Activated T-cell treated with anti-CD3 and anti-CD28 coated beads for 48 hours (primary cell): Measurements from ENCODE around the gene AP2M1.
"Not testable (repeated sequence)": the region's sequence is repeated elsewhere in the genome, so short reads cannot be mapped to it uniquely, and the experiment has no call there.

ENCODE experiments used
- DNase-seq: peaks from one replicate; pipeline ENCODE4 v3.0.0-alpha.2; 2020; ENCODE audit warnings: low read depth

AP2M1 gene

DNA sequence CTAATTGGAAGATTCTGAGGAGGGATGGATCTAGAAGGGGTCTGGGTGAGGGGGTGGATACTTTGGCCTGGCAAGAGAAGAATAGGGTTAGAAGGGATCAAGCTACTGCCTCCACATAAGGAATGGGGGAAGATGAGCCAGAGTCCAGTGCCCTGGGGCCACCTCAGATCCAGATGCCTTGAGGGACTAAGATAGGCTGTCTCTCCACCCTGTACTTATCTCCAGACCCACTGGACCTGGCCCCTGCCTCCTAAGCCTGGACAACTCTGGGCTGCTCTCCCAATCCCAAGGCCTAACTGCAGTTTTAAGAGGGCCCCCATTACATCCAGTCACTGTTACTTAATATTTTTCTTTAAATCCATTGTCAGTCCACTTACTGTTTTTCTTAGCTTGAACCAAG lies 17.4 kb upstream of the AP2M1 start:
- no peak for DNase-seq

DNA sequence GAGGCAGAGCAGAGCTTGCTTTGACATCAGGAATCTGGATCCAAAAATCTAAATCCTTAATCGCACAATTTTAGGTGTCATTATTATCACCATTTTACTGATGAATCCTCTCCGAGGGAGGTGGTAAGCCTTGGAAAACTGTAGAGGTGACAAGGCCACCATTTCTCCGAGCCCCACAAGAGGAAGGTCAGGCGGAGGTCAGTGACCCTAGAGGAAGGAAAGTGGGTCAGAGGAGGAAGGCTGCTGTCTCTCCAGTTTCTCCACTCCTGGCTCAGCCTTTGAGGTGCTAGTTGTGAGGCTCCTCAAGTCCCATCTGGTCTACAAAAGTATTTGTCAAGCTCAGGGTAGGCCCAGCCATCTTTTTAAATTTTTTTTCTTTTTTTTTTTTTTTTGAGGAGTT lies 16.3 kb upstream of the AP2M1 start:
- DNase-seq: no peak

DNA sequence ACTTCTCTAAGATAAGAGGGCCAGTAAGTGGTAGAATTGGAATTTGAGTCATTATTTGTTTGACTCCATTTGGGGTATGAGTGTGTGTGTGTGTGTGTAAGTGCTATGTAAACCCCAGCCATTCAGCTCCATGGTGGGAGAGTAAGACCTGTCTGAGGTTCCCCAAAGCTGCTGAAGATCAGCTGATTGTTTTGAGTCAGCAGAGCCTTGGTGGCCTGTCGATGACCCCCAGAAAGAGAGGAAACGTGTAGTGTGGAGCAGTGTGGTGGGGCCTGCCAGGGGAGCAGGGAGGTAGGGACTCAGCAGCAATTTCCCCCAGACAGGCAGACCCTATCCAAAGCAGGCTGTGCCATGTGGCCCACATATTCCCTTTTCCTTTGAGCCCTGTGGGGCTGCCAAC lies 14.2 kb upstream of the AP2M1 start:
- DNase-seq: no peak

DNA sequence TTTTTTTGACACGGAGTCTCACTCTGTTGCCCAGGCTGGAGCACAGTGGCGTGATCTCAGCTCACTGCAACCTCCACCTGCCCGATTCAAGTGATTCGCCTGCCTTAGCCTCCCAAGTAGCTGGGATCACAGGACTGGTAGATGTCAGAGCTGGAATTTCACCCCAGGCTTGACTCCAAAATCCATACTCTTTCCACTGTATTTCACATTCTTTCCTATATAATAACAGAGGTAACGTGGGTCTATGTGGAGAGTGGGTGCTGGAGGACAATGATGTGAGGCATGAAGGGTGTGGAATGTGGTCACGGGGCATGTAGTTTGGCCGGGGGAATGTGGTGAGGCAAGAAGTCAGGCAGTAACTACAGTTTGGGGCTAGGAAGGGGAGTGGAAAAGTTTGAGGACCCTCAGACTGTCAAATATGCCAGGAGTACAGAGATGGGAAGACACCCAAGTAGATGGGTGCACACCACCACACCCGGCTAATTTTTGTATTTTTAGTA lies 12.0 kb upstream of the AP2M1 start:
- DNase-seq: not testable (repeated sequence)

DNA sequence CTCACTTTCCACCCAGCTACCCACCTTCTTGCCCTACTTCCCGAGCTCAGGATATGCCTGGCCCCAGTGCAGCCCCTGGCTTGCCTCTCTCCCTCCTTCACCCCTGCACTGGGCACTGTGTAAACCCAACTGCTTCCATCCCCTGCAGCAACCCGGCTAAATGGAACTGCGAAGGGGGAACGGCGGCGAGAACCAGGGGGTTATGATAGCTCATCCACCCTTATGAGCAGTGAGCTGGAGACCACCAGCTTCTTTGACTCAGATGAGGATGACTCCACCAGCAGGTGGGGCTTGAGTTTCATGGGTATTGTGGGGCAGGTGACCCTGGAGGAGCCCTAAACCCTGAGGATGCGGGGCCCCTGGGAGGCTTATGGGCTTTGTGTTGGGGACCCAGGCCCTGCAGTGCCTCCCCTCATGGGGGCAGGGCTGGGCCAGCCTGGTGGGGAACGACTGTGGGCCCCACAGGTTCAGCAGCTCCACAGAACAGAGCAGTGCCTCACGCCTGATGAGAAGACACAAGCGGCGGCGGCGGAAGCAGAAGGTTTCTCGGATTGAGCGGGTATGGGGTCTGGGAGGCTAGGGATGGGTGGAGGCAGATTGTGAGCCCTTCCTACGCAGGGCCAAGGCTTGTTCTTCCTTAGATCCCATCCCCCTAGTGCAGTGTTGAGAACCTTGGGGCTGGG lies 9.9 kb upstream of the AP2M1 start:
- no peak for DNase-seq

DNA sequence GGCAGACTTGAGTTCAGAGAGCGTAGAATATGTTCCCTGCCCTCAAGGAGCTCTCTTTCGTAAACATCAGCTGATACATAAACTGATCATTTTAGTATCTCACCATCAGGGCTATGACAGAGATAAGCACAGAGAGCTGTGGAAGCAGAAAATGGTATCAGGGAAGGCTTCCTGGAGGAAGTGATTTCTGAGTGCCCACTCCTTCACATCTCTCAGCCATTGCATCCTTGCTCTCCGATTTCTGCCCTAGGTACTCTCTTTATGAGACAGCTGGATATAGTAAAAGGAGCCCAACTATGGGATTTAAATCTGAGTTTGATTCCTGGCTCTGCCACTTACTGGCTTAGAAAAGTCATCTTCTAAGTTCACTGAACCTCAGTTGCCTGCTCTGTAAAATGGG lies 9.1 kb upstream of the AP2M1 start:
- no peak for DNase-seq

DNA sequence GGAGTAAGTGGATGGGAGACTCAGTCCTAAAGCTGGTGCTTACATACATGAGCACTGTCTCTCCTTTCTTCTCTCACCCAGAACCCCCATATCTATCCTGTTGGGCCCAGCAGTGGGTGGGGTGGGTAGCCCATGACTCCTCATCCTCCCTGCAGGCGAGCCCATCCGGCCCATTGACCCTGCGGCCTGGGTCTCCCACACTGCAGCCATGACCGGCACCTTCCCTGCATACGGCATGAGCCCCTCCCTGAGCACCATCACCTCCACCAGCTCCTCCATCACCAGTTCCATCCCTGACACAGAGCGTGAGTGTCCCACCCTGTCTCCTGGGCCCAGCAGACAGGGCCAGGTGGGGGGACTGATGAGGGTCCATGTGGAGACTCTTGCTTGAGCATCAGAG lies 8.0 kb upstream of the AP2M1 start:
- DNase-seq: no peak

DNA sequence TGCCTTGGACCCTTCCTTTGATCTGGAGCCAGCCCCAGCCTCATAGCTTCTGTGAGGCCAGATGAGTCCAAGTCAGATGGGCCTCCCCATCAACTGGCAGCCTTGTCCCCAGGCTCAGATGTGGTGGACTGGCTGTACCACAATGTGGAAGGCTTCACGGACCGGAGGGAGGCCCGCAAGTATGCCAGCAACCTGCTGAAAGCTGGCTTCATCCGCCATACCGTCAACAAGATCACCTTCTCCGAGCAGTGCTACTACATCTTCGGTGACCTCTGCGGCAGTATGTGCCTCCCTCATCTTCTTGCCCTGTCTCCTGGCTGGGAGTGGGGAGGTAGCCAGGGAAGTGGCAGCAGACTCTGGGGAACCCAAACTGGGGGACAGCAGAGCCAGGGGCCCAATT lies 6.9 kb upstream of the AP2M1 start:
- no peak for DNase-seq

DNA sequence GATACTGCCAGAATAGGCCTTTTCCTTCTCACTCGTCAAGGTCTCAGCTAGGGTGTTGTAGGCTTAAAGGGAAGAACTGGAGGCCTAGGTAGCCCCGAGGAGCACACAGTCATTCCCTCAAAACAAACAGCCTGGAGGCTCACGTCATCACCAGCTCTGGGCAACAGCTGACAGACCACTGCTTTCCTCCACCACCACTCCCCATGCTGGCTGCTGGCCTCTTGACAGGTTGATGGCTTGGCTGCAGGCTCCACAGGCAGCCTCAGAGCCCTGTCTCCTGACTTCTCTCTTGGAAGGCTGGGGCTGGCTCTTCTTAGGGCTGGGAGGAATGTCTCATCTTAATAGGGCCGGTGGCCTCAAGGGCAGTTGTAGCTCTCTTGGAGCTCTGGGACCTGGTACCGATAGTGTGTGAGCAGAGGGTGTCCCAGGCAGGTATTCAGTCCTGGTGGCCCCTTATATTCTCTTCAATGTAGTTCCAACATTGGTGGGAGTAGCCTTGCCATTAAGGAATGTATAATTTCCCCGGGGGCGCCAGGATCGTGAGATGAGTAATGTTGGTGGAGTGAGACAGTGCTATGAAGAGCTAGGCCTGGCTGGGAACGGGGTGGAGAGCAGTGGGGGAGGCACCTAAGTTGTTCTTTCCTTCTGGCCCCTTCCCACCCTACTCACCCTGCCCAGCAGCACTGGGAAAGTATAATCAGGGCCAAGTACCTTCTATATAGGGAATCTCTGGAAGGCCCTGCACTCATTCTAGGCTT lies 6.1 kb upstream of the AP2M1 start:
- no peak for DNase-seq

DNA sequence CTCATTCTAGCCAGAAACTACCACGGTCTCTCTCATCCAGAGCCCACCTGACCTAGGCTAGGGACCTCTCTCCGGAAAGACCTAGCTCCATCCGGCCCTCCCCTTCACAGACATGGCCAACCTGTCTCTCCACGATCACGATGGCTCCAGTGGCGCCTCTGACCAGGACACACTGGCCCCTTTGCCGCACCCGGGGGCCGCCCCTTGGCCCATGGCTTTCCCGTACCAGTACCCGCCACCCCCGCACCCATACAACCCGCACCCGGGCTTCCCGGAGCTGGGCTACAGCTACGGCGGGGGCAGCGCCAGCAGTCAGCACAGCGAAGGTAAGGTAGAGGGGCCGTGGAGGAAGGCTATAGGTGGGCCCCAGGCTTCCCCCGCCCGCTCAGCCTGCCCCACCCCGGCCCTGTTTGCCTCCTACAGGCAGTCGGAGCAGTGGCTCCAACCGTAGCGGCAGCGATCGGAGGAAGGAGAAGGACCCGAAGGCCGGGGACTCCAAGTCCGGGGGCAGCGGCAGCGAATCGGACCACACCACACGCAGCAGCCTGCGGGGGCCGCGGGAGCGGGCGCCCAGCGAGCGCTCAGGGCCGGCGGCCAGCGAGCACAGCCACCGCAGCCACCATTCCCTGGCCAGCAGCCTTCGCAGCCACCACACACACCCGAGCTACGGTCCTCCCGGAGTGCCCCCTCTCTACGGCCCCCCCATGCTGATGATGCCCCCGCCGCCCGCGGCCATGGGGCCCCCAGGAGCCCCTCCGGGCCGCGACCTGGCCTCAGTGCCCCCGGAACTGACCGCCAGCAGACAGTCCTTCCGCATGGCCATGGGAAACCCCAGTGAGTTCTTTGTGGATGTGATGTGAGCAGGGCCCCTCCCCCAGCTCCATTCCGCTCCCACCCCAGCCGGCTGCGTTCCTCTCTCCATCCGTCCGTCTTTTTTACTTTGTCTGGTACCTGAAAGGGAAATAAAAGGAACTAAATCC lies 4.5 kb upstream of the AP2M1 start:
- no peak for DNase-seq

DNA sequence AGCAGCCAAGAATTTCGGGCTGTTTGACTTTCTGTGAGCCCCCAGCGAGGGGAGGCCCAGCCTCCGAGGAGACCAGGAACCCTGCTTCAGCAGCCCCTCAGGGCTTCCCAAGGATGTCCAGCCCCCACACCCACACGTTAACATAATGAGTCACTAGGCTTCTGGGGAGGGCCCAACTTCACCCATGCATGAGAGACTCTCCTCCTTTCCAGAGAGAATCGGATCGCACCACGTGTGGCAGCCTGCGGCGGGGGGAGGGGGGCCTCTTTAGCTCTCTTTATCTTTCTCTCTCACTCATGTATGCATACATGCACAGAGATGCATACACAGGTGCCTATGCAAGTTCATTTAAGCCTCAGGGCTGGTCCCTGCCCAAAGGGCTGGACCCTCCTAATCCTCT lies 3.1 kb upstream of the AP2M1 start:
- no peak for DNase-seq

DNA sequence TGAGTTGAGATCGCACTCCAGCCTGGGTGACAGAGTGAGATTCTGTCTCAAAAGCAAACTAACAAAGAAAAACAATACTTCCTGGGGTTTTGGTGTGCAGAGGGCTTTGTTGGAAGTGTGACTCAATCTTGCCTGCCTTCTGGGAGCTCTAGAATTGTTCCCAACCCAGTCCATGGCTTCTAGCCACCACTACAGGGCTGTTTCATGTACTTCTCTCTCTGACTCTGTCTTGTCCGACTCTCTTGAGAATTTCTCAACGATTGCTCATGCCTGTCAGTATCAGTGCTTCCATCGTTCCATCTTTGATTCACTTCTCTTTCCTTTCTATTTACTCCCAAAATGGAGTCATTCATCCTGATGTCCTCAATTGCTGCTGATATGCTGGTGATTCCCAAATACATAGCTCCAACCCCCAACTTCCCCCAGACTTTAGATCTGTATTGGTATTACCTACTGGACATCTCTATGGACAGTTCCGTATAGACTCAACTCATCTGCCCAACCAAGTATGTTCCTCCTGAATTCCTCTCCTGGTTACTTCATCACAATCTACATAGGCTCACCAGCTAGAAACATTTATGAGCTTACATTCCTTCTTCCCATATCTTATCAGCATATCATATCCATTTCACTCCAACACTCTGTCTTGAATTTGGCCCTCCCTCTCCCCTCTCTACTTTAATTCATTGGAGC lies 1.8 kb upstream of the AP2M1 start:
- no peak for DNase-seq

DNA sequence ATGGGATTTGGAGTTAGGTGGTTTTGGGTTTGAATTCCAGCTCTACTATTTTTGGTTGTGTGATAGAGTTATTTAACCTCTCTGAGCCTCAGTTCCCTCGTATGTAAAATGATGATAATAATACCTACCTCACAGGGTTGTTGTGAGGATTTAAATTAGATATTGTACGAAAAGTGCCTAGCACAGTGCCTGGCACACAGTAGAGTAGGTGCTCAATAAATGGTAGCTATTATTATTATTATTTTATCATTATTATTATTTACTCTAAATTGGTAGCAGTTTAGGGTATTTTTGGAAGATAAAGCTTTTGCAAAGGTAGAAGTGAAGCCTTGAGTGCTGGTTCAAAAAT lies 1.3 kb upstream of the AP2M1 start:
- DNase-seq: no peak

DNA sequence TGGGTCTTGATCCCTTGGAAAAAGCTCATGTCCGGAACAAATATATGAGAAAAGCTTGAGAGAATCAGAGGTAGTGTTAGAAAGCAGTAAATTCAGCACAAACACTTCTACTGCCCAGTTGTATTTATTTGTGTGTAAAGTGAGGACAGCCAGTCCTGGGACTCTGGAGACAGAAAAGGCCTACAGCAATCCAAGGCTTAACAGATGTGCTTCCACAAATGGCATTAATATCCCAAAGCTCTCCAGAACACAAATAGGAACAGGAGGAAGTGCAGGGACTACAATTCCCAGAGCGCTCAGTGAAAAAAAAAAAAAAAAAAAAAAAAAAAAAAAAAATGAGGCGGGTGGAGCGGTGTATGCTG lies 390 bp upstream of the AP2M1 start:
- DNase-seq: no peak

DNA sequence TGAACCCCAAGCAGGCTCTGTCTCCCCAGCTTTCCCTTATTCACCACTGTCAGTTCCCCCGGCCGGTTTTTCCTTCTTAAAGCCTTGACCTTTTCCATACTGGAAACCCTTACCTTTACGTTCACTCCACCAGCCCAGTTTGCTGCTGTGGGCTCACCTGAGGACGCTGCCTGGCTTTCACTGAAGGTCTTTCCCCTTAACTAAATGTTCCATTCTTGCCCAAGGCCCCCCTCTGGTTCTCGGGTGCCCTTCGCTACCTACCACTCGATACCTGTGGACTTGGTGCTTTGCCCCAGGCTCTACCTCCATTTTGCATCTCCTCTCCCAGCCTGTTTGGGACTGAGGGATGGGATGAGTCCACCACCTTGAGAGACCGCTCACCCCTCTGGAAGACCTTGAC lies 851 bp downstream of the AP2M1 start:
- no peak for DNase-seq

DNA sequence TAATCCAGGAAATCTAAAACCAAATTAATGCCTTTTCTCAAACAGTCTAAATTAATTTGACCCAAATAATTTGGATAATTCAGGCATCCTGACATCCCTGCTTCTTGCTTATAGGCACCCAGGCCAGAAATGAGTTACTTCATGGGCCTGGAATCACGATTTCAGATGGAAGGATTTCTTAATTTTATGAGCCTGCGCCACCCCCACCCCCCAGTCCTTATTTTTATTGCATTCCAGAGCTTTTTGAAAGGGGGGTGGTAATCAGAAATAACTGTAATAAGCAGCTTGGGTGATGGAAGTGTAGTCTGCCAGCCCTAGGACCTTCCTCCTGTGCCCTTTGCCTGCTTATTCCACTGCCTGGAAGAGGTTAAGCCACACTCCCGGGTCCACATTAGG lies 1.3 kb downstream of the AP2M1 start:
- no peak for DNase-seq

DNA sequence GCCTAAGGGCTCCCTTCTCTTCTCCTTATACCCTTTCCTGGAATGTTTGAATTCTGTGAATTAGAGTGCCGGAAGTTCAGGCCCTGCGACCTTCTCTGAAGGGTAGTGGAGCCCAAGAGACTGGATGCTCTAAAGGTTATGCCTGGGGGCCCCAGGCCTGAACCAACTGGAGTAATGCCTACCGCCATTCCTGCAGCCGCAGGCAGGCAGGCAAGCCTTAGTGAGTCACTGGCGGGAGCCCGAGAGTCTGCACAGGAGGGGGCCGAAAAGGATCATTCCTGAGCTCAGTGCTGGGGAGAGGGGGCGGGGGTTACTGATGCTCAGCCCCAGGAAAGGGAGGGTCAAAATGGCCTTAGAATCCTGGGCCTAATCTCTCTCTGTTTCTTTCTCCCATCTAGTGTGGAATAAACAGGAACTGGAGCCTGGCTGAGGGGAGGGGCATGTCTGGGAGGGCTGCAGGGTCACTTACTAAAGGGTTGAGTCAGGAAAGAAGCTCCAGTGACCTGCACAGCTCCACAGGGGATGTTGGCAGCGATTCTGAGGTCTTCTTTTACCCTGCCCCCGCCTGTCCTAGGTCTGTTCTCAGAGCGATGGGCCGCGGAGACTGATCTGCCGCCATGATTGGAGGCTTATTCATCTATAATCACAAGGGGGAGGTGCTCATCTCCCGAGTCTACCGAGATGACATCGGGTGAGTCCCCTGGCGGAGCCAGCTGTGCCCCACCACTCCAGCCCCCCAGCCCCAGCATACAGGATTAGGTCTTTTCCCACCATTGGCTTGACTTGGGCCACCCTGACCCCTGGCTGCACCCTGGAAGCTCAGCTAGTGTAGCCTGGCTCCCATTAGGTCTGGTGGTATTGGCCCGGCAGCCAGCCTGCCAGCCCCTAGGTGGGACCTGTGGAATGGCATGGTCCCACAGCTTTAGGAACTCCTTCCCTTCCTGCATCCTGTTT lies 2.0 kb downstream of the AP2M1 start:
- DNase-seq: no peak

DNA sequence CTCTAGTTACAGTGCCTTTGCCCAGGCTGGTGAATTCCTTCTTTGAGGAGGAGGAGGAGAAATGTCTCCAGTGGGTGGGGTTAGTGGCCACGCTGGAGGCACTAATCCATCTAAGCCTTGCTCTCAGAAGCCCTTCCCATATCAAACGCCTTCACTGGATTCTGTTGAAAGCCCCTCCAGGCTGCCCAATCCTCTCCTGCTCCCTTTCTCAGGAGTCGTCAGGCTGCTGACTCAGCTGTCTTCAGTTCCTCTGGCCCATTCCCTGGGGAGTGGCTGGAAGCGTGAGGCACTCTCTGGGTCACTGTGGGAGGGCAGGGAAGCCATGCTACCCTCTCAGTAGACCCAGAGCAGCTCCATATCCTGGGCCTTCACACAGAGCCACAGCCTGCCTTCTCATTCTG lies 2.7 kb downstream of the AP2M1 start:
- no peak for DNase-seq

DNA sequence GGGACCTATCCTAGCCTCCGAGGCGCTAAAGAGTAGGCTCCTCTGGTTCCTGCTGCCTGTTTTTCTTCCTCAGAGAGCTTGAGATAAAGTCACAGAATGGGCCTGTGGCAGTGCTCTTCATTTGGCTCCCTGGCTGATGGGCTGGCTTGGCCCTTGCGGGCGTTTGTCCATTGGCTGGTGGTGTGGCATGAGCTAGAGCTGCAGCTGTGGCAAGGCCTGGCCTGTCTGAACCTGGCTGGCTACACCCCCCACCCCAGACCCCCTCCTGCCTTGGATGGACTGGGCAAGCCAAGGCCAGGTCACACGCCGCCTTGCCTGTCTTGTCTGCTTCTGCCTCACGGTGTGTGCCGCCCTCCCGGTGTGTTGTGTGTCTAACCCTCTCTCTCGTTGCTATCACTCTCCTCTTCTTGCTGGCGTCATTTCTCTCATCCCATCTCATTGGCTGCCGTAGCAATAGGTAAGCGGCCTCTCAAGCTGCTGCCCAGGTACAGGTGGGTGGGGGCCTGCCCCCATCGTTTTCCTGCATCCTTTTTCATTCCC lies 3.2 kb downstream of the AP2M1 start:
- DNase-seq: no peak

DNA sequence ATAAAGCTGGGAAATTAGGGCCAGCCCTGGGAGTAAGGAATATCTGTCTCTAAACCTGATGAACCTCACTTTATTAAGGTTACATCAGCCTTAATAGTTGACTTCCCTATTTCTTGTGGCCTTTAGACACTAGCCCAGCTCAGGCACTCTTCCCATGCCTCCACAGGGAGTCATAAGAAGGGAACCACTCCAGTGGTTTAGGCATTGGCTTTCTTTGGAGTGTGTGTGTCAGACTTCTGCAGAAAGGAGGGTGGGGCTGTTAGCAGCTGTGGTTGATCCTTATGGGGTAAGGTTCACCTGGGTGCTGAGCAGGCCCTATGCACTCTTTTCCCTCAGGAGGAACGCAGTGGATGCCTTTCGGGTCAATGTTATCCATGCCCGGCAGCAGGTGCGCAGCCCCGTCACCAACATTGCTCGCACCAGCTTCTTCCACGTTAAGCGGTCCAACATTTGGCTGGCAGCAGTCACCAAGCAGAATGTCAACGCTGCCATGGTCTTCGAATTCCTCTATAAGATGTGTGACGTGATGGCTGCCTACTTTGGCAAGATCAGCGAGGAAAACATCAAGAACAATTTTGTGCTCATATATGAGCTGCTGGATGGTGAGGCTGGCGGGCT lies 4.0 kb downstream of the AP2M1 start:
- no peak for DNase-seq
